Measurements from ENCODE around the gene SYT5. TPM values are rescaled to one million over a fixed set of nuclear protein-coding genes. Genes with fewer than 3 reads are reported as not detected.
A peak's percentile ranks its signal among the peaks of the same experiment; 100 is the strongest.

The SYT5 gene
- total and polyA plus RNA-seq, 2 of the 13 experiments (the other 11 are each of a cell fraction or from before 2014, with no cell fraction given): not detected

DNA sequence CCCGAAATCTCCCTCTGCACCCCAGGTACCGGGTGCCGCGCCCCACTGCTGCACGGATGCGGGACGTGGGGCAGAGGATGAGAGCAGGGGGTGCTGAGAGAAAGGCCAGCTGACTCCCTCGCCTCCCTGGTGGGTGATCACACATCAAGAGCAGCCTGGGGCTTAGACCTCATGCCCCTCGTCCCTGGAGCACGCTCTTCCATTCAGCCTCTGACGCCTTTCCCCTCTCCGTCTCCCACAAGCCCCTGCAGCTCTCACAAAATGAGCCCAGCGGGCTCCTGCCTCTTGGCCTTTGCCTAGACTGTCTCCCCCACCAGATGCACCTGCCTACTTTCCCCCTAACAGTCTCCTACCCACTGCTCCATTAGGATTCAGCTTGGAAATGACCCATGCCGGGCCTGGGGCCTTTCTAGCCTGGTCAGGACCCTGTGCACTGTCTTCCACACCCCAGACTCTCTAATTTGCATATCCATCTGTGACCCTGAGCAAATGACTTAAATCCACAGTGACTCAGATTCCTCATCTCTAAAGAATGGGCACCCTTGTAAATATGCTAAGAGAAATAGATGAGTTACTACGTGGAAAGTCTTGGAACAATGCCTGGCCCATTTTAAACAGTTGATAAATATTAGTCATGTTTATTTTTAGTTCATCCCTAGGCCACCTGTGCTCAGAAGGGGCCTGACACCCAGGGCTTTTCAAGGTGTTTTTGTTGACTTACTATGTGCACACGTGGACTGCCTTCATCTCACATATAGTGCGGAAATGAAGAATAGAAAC lies 29.8 kb upstream of the SYT5 start (continued):
- TF ChIP-seq JUNB (CRISPR knock-in tag; IDR thresholded peaks at IDR 0.05; ENCODE audit: borderline replicate concordance) (0 out of 2 replicates have a peak, but pooled peaks have one; percentile 62), NCOA2 (CRISPR knock-in tag; IDR thresholded peaks at IDR 0.05) (peak; percentile 36; the same call in 1 of the 2 replicates), ZNF709 (CRISPR knock-in tag; IDR thresholded peaks at IDR 0.05) (peak; percentile 51; the same call in 1 of the 2 replicates), FOXO1 (CRISPR knock-in tag; IDR thresholded peaks at IDR 0.05) (peak; percentile 30; the same call in 1 of the 2 replicates), YEATS4 (CRISPR knock-in tag; IDR thresholded peaks at IDR 0.05; ENCODE audit: borderline replicate concordance) (0 out of 2 replicates have a peak, but pooled peaks have one; percentile 37), NRL (CRISPR knock-in tag; IDR thresholded peaks at IDR 0.05; ENCODE audit: borderline replicate concordance) (peak; percentile 88; the same call in 1 of the 2 replicates), IKZF4 (CRISPR knock-in tag; IDR thresholded peaks at IDR 0.05; ENCODE audit: borderline replicate concordance, low read depth, not compliant biosample characterization) (no peak), NFYB (CRISPR knock-in tag; IDR thresholded peaks at IDR 0.05) (no peak), NR2F2 (IDR thresholded peaks at IDR 0.05; ENCODE audit: borderline replicate concordance, low read depth) (no peak), CENPX (CRISPR knock-in tag; IDR thresholded peaks at IDR 0.05) (no peak), BORCS8-MEF2B (CRISPR knock-in tag; IDR thresholded peaks at IDR 0.05) (peak; percentile 76; the same call in 1 of the 2 replicates), ZNF615 (CRISPR knock-in tag; IDR thresholded peaks at IDR 0.05; ENCODE audit: borderline replicate concordance) (peak; percentile 77; the same call in 1 of the 2 replicates), ETV5 (CRISPR knock-in tag; IDR thresholded peaks at IDR 0.05; ENCODE audit: borderline replicate concordance) (peak; percentile 17; the same call in 1 of the 2 replicates), SRY (CRISPR knock-in tag; IDR thresholded peaks at IDR 0.05) (0 out of 2 replicates have a peak, but pooled peaks have one; percentile 74), ZNF232 (CRISPR knock-in tag; IDR thresholded peaks at IDR 0.05; ENCODE audit: borderline replicate concordance) (peak; percentile 86; the same call in 1 of the 2 replicates), HNRNPL (IDR thresholded peaks at IDR 0.05; ENCODE audit: low read depth, low read length) (0 out of 2 replicates have a peak, but pooled peaks have one; percentile 11)
- TF ChIP-seq, protein P1, sequence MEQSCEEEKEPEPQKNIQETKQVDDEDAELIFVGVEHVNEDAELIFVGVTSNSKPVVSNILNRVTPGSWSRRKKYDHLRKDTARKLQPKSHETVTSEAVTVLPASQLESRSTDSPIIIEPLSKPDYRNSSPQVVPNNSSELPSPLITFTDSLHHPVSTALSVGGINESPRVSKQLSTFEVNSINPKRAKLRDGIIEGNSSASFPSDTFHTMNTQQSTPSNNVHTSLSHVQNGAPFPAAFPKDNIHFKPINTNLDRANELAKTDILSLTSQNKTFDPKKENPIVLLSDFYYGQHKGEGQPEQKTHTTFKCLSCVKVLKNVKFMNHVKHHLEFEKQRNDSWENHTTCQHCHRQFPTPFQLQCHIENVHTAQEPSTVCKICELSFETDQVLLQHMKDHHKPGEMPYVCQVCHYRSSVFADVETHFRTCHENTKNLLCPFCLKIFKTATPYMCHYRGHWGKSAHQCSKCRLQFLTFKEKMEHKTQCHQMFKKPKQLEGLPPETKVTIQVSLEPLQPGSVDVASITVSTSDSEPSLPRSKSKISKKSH (CRISPR knock-in tag; IDR thresholded peaks at IDR 0.05; ENCODE audit: borderline replicate concordance): peak; percentile 88; the same call in 1 of the 2 replicates
- TF ChIP-seq, protein P2, sequence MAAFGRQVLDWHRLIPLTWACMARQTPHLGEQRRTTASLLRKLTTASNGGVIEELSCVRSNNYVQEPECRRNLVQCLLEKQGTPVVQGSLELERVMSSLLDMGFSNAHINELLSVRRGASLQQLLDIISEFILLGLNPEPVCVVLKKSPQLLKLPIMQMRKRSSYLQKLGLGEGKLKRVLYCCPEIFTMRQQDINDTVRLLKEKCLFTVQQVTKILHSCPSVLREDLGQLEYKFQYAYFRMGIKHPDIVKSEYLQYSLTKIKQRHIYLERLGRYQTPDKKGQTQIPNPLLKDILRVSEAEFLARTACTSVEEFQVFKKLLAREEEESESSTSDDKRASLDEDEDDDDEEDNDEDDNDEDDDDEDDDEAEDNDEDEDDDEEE (CRISPR knock-in tag; IDR thresholded peaks at IDR 0.05): 0 out of 2 replicates have a peak, but pooled peaks have one; percentile 37
- TF ChIP-seq, protein P3, sequence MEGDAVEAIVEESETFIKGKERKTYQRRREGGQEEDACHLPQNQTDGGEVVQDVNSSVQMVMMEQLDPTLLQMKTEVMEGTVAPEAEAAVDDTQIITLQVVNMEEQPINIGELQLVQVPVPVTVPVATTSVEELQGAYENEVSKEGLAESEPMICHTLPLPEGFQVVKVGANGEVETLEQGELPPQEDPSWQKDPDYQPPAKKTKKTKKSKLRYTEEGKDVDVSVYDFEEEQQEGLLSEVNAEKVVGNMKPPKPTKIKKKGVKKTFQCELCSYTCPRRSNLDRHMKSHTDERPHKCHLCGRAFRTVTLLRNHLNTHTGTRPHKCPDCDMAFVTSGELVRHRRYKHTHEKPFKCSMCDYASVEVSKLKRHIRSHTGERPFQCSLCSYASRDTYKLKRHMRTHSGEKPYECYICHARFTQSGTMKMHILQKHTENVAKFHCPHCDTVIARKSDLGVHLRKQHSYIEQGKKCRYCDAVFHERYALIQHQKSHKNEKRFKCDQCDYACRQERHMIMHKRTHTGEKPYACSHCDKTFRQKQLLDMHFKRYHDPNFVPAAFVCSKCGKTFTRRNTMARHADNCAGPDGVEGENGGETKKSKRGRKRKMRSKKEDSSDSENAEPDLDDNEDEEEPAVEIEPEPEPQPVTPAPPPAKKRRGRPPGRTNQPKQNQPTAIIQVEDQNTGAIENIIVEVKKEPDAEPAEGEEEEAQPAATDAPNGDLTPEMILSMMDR (CRISPR knock-in tag; IDR thresholded peaks at IDR 0.05): 0 out of 2 replicates have a peak, but pooled peaks have one; percentile 4
- TF ChIP-seq, protein P4, sequence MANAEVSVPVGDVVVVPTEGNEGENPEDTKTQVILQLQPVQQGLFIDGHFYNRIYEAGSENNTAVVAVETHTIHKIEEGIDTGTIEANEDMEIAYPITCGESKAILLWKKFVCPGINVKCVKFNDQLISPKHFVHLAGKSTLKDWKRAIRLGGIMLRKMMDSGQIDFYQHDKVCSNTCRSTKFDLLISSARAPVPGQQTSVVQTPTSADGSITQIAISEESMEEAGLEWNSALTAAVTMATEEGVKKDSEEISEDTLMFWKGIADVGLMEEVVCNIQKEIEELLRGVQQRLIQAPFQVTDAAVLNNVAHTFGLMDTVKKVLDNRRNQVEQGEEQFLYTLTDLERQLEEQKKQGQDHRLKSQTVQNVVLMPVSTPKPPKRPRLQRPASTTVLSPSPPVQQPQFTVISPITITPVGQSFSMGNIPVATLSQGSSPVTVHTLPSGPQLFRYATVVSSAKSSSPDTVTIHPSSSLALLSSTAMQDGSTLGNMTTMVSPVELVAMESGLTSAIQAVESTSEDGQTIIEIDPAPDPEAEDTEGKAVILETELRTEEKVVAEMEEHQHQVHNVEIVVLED (CRISPR knock-in tag; IDR thresholded peaks at IDR 0.05; ENCODE audit: borderline replicate concordance): peak; percentile 19; the same call in 1 of the 2 replicates
- TF ChIP-seq, protein P5, sequence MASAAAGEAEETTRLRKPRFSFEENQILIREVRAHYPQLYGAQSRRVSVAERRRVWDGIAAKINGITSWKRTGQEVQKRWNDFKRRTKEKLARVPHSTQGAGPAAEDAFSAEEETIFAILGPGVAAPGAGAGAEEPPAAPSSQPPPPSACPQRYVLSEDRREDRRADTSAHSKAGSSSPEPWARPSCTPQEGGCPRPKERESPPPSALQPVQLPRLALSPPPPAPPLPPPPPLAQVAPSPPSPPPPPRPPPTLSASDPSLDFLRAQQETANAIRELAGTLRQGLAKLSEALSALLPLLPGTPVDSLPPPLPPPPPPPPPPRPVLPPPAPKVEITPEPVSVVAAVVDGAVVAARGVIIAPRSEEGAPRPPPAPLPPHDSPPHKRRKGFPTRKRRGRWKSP (CRISPR knock-in tag; IDR thresholded peaks at IDR 0.05): peak; percentile 36; the same call in 1 of the 2 replicates
